GM23248 (cell line): Measurements from ENCODE around the gene KY. TPM values are rescaled to one million over a fixed set of nuclear protein-coding genes. Genes with fewer than 3 reads are reported as not detected.
A peak's percentile ranks its signal among the peaks of the same experiment; 100 is the strongest.

Source experiments
- DNase-seq: peaks from one replicate; pipeline ENCODE4 v3.0.0-alpha.2; 2015
- H2AFZ ChIP-seq: fragments of 200-600 bp; sonication (generic); 2 replicates; pipeline ENCODE4 v1.6.1; 2016; ENCODE audit warnings: antibody characterized with exemption
- H3F3A ChIP-seq: fragments of 200-600 bp; sonication (generic); 2 replicates; pipeline ENCODE4 v1.6.1; 2016; ENCODE audit warnings: mild to moderate bottlenecking, antibody characterized with exemption, mixed run types; ENCODE audit not compliant: insufficient read depth
- H3K27ac ChIP-seq: fragments of 200-600 bp; sonication (generic); 2 replicates; pipeline ENCODE4 v1.5.1; 2016; ENCODE audit warnings: mild to moderate bottlenecking
- H3K27me3 ChIP-seq: fragments of 200-600 bp; sonication (generic); replicated peaks from 2 replicates; pipeline ENCODE4 v1.6.1; 2016; ENCODE audit warnings: mild to moderate bottlenecking; ENCODE audit not compliant: insufficient read depth
- H3K36me3 ChIP-seq: fragments of 200-600 bp; sonication (generic); 2 replicates; pipeline ENCODE4 v1.6.1; 2016; ENCODE audit warnings: low read depth, mild to moderate bottlenecking
- H3K4me1 ChIP-seq: fragments of 200-600 bp; sonication (generic); 2 replicates; pipeline ENCODE4 v1.6.1; 2016; ENCODE audit warnings: mild to moderate bottlenecking; ENCODE audit not compliant: insufficient read depth
- H3K4me2 ChIP-seq: fragments of 200-600 bp; sonication (generic); one replicate; pipeline ENCODE4 v1.6.1; 2016; ENCODE audit warnings: mild to moderate bottlenecking; ENCODE audit not compliant: unreplicated experiment
- H3K4me3 ChIP-seq: fragments of 200-600 bp; sonication (generic); 2 replicates; pipeline ENCODE4 v1.5.1; 2016; ENCODE audit warnings: mild to moderate bottlenecking
- H3K79me2 ChIP-seq: fragments of 200-600 bp; sonication (generic); 2 replicates; pipeline ENCODE4 v1.6.1; 2016; ENCODE audit warnings: mild to moderate bottlenecking; ENCODE audit not compliant: insufficient read depth
- H3K9ac ChIP-seq: fragments of 200-600 bp; sonication (generic); 2 replicates; pipeline ENCODE4 v1.6.1; 2016; ENCODE audit warnings: mild to moderate bottlenecking
- H3K9me2 ChIP-seq: fragments of 200-600 bp; sonication (generic); 2 replicates; pipeline ENCODE4 v1.6.1; 2016; ENCODE audit warnings: mixed run types, mild to moderate bottlenecking, moderate library complexity; ENCODE audit not compliant: insufficient read depth
- H3K9me3 ChIP-seq: fragments of 200-600 bp; sonication (generic); one replicate; pipeline ENCODE4 v1.6.1; 2017; ENCODE audit warnings: low read depth
- H4K20me1 ChIP-seq: fragments of 200-600 bp; sonication (generic); 2 replicates; pipeline ENCODE4 v1.6.0; 2016; ENCODE audit not compliant: insufficient read depth
- EZH2 ChIP-seq: fragments of 200-600 bp; sonication (generic); IDR thresholded peaks from 2 replicates; pipeline ENCODE4 v1.6.1; 2018; ENCODE audit warnings: antibody characterized with exemption, mild to moderate bottlenecking; ENCODE audit not compliant: insufficient read depth, poor library complexity, severe bottlenecking
- EZH2phosphoT487 ChIP-seq: fragments of 200-600 bp; sonication (generic); IDR thresholded peaks from 2 replicates; pipeline ENCODE4 v1.6.1; 2018; ENCODE audit warnings: antibody characterized with exemption, moderate library complexity, mild to moderate bottlenecking, low read depth; ENCODE audit not compliant: insufficient read depth
- WGBS, 2 experiments: methylation state at CpG; one replicate each; pipeline ENCODE4 v1.1.6; 2015 to 2017; ENCODE audit warnings: low lambda C conversion rate in 2 of 2, low coverage in 1 of 2; ENCODE audit errors: missing lambda C conversion rate in 2 of 2; 5-methylcytosine and 5-hydroxymethylcytosine counted together
- in situ Hi-C: fragments of 300-500 bp; cut with MboI; formaldehyde crosslinking; loops from 2 replicates; pipeline ENCODE4 v1.15.0; 2020
- polyA plus RNA-seq: library from polyadenylated mRNA; unstranded; fragments of >200 nt; fragmentation: Nextera tagmentation; extraction: Ambion mirVana; gene quantifications from 2 replicates; pipeline ENCODE4 v1.2.1, GENCODE V29; 2016
- total RNA-seq: library from RNA; depleted of rRNA; stranded (reverse); fragments of >200 nt; shearing (Covaris generic); gene quantifications from 2 replicates; pipeline ENCODE4 v1.2.3, GENCODE V29; 2014; rRNA removed

KY gene
- total RNA-seq = 0.51 and 0.76 TPM in 2 replicates
- polyA plus RNA-seq = 0.39 and 0.65 TPM in 2 replicates

GRCh38 chr3:134650431-134651346 is at the start of gene KY:
TSS of gene KY (minus strand) at chr3:134651022. CDS start at chr3:134650960, 62 bp downstream.
- Histone ChIP-seq H3K4me1 (peaks cover 11% of the 10 kb centered on the region), H3K9me2 (no peaks in the 10 kb centered on the region), H3F3A (no peaks in the 10 kb centered on the region; the same call in 1 of the 2 replicates), H3K9ac (peak within 1 kb of the TSS; percentile 45), H3K4me3 (peak within 1 kb of the TSS; percentile 67), H3K79me2 (no peaks in the 10 kb centered on the region), H3K36me3 (no peaks in the 10 kb centered on the region), H3K27me3 (no peaks in the 10 kb centered on the region), H3K4me2 (peak within 1 kb of the TSS; percentile 74), H3K9me3 (no peaks in the 10 kb centered on the region), H2AFZ (peak within 1 kb of the TSS; percentile 81), H3K27ac (peak within 1 kb of the TSS; percentile 40), H4K20me1 (no peaks in the 10 kb centered on the region)
- WGBS, 2 experiments = 2 to 4% methylated on average over 60 to 71 of the region's 77 CpGs
- DNase-seq = peak; percentile 79
- in situ Hi-C loops = no loop called here
- no peak for TF ChIP-seq EZH2
- TF ChIP-seq EZH2phosphoT487 = no peak

GRCh38 chr3:134699721-134700120 is 48.9 kb upstream of the KY start:
- no peak overlapping the region for H3K27ac ChIP-seq
- H2AFZ ChIP-seq = no peak overlapping the region
- H3K4me1 ChIP-seq = peaks cover 3% of the 10 kb centered on the region; the same call in 1 of the 2 replicates
- peak overlapping the region; percentile 9 for H3K4me2 ChIP-seq
- no peaks in the 10 kb centered on the region for H4K20me1 ChIP-seq
- no peaks in the 10 kb centered on the region for H3K79me2 ChIP-seq
- TF ChIP-seq EZH2 = no peak
- no peaks in the 10 kb centered on the region for H3K27me3 ChIP-seq
- whole genome bisulfite sequencing, 2 experiments = 7 to 12% methylated on average over 3 of the region's 3 CpGs
- in situ Hi-C loops = no loop called here
- no peaks in the 10 kb centered on the region for H3K9me2 ChIP-seq
- H3K4me3 ChIP-seq = no peak overlapping the region
- H3K9me3 ChIP-seq = no peaks in the 10 kb centered on the region
- peak; percentile 44 for DNase-seq
- no peak overlapping the region for H3K9ac ChIP-seq
- H3F3A ChIP-seq = no peaks in the 10 kb centered on the region
- H3K36me3 ChIP-seq = no peaks in the 10 kb centered on the region

GRCh38 chr3:134699141-134699711 is 48.4 kb upstream of the KY start:
- no peak overlapping the region for H2AFZ ChIP-seq
- no peaks in the 10 kb centered on the region for H4K20me1 ChIP-seq
- no peaks in the 10 kb centered on the region for H3F3A ChIP-seq
- in situ Hi-C loops = no loop called here
- no peaks in the 10 kb centered on the region for H3K36me3 ChIP-seq
- DNase-seq = no peak
- H3K79me2 ChIP-seq = no peaks in the 10 kb centered on the region
- peaks cover 3% of the 10 kb centered on the region; the same call in 1 of the 2 replicates for H3K4me1 ChIP-seq
- no peaks in the 10 kb centered on the region for H3K27me3 ChIP-seq
- H3K4me3 ChIP-seq = no peak overlapping the region
- H3K27ac ChIP-seq = no peak overlapping the region
- TF ChIP-seq EZH2phosphoT487 (no peak), EZH2 (no peak)
- H3K9me3 ChIP-seq = no peaks in the 10 kb centered on the region
- WGBS, 2 experiments = 44 to 51% methylated on average over 8 of the region's 8 CpGs
- peak overlapping the region; percentile 9 for H3K4me2 ChIP-seq
- H3K9ac ChIP-seq = no peak overlapping the region
- H3K9me2 ChIP-seq = no peaks in the 10 kb centered on the region

GRCh38 chr3:134697830-134698689 is 47.2 kb upstream of the KY start:
- Histone ChIP-seq H3F3A (no peaks in the 10 kb centered on the region), H3K27me3 (no peaks in the 10 kb centered on the region), H3K9me2 (no peaks in the 10 kb centered on the region), H3K4me3 (no peak overlapping the region), H3K9me3 (no peaks in the 10 kb centered on the region), H3K27ac (no peak overlapping the region), H3K4me2 (no peak overlapping the region), H3K36me3 (no peaks in the 10 kb centered on the region), H3K4me1 (peaks cover 7% of the 10 kb centered on the region; the same call in 1 of the 2 replicates), H3K9ac (no peak overlapping the region), H3K79me2 (no peaks in the 10 kb centered on the region), H2AFZ (no peak overlapping the region), H4K20me1 (no peaks in the 10 kb centered on the region)
- in situ Hi-C loops = no loop called here
- DNase-seq = no peak
- 68 to 70% methylated on average over 11 of the region's 11 CpGs for WGBS, 2 experiments
- TF ChIP-seq EZH2 (no peak), EZH2phosphoT487 (no peak)
